ENCODE measurements around the gene FAM53A.

The FAM53A gene

GRCh38 chr4:1619151-1619672 is 64.9 kb downstream of the FAM53A start:
- H3K36me3 Mint-ChIP-seq (ENCODE audit: low read depth): no peaks in the 10 kb centered on the region
- H3K4me3 Mint-ChIP-seq: no peak overlapping the region
- TF ChIP-seq CTCF (IDR thresholded peaks at IDR 0.05): no peak
- no peak for DNase-seq
- H3K27me3 Mint-ChIP-seq (ENCODE audit: low read depth, poor library complexity): peaks cover 17% of the 10 kb centered on the region
- peaks cover 29% of the 10 kb centered on the region for H3K9me3 Mint-ChIP-seq
- H3K4me1 Mint-ChIP-seq: peaks cover 5% of the 10 kb centered on the region
- no peak overlapping the region for H3K27ac Mint-ChIP-seq

DNA sequence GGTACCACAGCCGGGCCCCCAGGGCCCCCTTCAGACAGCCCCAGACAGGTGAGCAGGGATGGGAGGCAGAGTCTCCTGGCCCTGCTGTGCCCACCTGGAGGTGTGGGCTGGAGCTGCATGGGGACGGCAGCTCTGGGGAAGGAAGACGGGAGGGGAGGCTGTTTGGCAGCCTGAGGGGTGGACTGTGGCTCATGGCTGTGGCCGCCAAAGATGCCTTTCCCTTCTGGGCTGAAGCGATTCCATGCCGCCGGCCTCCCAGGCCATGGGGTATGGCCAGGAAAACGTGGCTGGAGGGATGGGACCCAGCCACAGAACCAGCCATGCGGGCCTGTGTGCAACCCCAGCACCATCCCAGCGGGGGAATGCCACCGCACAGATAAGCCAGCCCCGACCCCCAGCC is 65.7 kb downstream of the FAM53A start:
- no peak for TF ChIP-seq CTCF (IDR thresholded peaks at IDR 0.05)
- Mint-ChIP-seq H3K4me1 (peaks cover 5% of the 10 kb centered on the region), H3K27me3 (ENCODE audit: low read depth, poor library complexity) (peaks cover 18% of the 10 kb centered on the region), H3K27ac (no peak overlapping the region), H3K36me3 (ENCODE audit: low read depth) (no peaks in the 10 kb centered on the region), H3K9me3 (peaks cover 29% of the 10 kb centered on the region), H3K4me3 (no peak overlapping the region)
- DNase-seq: no peak

- TF ChIP-seq CTCF (IDR thresholded peaks at IDR 0.05): no peak
- H3K9me3 Mint-ChIP-seq: peaks cover 25% of the 10 kb centered on the region
- no peak overlapping the region for H3K27ac Mint-ChIP-seq
- no peak overlapping the region for H3K4me3 Mint-ChIP-seq
- no peaks in the 10 kb centered on the region for H3K36me3 Mint-ChIP-seq (ENCODE audit: low read depth)
- H3K27me3 Mint-ChIP-seq (ENCODE audit: low read depth, poor library complexity): peaks cover 18% of the 10 kb centered on the region
- DNase-seq: no peak
- no peaks in the 10 kb centered on the region for H3K4me1 Mint-ChIP-seq
Observed at GRCh38 chr4:1616557-1616930, 67.6 kb downstream of the FAM53A start.

GRCh38 chr4:1615786-1616556 is 68.1 kb downstream of the FAM53A start:
- TF ChIP-seq CTCF (IDR thresholded peaks at IDR 0.05): no peak
- DNase-seq: no peak
- Mint-ChIP-seq H3K36me3 (ENCODE audit: low read depth) (no peaks in the 10 kb centered on the region), H3K9me3 (peaks cover 22% of the 10 kb centered on the region), H3K27me3 (ENCODE audit: low read depth, poor library complexity) (peaks cover 18% of the 10 kb centered on the region), H3K4me3 (no peak overlapping the region), H3K4me1 (no peaks in the 10 kb centered on the region), H3K27ac (no peak overlapping the region)

DNA sequence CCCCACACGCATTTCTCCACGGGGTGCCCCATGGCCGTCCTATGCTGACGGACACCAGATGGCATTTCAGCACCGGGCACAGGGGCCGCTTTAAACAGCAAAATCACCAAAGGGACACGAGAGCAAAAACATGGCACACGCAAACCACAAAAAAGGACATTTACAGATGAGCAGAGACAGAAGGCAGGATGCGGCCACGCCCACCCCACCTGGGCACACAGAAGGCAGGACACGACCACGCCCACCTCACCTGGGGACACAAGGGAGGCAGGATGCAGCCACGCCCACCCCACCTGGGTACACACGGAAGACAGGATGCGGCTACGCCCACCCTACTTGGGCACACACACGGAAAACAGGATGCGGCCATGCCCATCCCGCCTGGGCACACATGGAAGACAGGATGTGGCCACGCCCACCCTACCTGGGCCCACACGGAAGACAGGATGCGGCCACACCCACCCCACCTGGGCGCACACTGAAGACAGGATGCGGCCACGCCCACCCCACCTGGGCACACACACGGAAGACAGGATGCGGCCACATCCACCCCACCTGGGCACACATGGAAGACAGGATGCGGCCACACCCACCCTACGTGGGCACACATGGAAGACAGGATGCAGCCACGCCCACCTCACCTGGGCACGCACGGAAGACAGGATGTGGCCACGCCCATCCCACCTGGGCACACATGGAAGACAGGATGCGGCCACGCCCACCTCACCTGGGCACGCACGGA is 69.1 kb downstream of the FAM53A start:
- TF ChIP-seq CTCF (IDR thresholded peaks at IDR 0.05): no peak
- no peak overlapping the region for H3K4me3 Mint-ChIP-seq
- H3K27me3 Mint-ChIP-seq (ENCODE audit: low read depth, poor library complexity): peaks cover 15% of the 10 kb centered on the region
- H3K27ac Mint-ChIP-seq: no peak overlapping the region
- H3K36me3 Mint-ChIP-seq (ENCODE audit: low read depth): no peaks in the 10 kb centered on the region
- no peaks in the 10 kb centered on the region for H3K4me1 Mint-ChIP-seq
- H3K9me3 Mint-ChIP-seq: peaks cover 15% of the 10 kb centered on the region
- no peak for DNase-seq

Data from nephron progenitor cell (in vitro differentiated cells).